NOMO-1 treated with DMSO at 0.1 percent for 48 hours (cell line): Measurements from ENCODE around the gene IP6K1.
"Not testable (repeated sequence)": the region's sequence is repeated elsewhere in the genome, so short reads cannot be mapped to it uniquely, and the experiment has no call there.

ENCODE experiments used
- DNase-seq: peaks from one replicate; lab custom pipeline; 2025; ENCODE audit not compliant: unreplicated experiment; lab: John Stamatoyannopoulos, UW

IP6K1 gene

GRCh38 chr3:49713336-49714105 is 72.8 kb downstream of the IP6K1 start:
- no peak for DNase-seq

DNA sequence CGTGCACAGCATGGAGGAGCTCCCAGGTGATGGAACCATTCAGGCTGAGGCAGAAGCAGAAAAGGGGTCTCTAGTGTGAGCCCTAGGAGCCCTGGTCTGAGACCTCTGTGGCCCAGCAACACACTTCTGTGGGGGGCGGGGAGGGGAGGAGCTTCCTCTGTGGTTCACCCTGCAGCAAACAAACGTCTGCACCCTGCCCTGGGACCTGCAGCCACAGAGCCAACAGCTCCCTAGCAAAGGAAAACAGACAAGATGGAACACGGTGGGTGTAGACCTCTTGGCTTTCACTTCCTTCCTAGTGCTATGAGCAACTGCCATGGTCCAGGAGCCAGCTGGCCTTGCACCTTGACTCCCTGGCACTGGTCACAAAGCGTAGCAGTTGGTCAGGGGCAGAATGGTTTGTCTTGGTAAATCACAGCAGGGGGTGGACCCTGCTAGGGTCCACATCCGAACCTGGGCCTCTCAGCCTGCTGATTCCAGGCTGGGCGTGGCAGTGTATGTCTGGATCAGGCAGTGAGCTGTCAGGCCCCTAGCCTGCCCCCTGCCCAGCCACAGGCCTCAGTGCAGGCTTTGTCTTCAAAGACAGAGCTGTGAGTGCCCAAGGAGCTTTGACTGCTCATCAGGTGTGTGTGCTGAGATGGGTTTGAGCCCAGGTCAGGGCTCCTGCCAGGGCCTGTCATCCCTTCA is 73.6 kb downstream of the IP6K1 start:
- DNase-seq, result peak; percentile 8

DNA sequence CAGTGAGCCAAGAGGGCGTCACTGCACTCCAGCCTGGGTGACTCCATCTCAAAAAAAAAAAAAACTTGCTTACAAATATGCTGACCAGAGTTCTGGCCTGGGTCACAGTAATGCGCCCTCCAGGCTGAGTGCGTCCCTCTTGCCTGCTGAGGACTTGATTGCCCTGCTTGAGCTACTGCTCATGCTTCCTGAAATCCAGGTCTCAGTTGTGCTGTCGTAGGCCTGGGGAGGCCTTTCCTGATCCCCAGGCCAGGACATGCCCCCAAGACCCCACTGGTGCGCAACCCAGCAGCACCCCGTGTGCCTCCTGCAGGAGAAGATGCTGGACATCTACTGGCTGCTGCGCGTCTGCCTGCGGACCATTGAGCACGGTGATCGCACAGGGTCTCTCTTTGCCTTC is 74.2 kb downstream of the IP6K1 start:
- no peak for DNase-seq

GRCh38 chr3:49711489-49711888 is 74.9 kb downstream of the IP6K1 start:
- no peak for DNase-seq

DNA sequence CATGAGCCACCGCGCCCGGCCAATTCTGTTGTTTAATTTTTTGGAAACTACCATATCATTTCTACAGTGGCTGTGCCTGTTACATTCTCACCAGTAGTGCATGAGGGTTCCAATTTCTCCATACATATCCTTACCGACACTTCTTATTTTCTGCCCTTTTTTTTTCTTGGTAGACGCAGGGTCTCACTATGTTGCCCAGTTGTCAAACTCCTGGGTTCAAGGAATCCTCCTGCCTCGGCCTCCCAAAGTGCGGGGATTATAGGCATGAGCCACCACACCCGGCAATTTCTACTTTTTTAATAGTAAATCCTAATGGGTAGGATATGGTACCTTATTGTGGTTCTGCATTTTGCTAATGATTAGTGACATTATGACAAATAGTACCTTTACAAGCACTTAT is 76.5 kb downstream of the IP6K1 start:
- DNase-seq, result no peak

- DNase-seq, result no peak
These were observed 79.2 kb downstream of the IP6K1 start for GRCh38 chr3:49707113-49707480.

- DNase-seq, result no peak
These were observed 79.8 kb downstream of the IP6K1 start for GRCh38 chr3:49706456-49707112.

DNA sequence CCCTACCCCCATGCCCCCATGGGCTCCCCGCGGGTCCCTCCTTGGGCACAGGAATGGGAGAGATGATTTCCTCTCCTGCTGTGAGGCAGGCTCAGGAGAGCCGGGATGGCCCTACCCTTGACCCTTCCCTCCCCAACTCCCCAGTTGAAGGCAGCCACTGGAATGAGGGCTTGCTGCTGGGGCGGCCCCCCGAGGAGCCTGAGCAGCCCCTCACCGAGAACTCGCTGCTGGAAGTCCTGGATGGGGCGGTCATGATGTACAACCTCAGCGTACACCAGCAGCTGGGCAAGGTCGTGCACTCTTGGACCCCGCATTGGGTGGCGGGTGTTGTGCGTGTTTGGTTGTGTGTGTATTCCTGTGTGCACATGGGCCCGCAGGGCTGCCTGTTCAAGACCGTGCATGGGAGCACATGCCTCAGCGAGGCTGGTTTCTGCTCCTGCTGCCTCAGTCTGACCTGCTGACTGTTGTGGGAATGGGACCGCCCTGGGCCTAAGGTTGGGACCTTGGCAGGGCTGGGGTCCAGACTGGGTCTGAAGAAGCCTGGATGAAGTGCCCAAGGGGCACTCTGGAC is 80.9 kb downstream of the IP6K1 start:
- DNase-seq, result no peak

GRCh38 chr3:49704629-49705028 is 81.7 kb downstream of the IP6K1 start:
- no peak for DNase-seq

DNA sequence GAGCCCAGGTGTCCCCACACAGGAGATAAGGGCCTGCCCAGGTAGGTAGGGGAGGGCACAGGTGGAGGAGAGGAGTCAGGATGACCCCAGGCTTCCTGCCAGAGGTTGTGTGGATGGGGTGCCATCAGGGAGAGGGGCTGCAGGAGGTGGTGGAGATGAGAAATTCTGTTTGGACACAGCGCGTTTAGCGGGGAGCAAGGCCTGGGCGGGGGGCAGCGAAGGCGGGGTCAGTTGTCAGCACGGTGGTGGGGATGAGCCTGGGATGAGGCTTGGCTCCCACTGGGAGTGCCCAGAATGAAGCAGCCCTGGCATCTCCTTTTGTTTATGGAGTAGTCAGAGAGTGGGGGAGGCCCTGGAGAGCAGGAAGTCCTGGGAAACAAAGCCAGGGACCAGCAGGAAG is 82.4 kb downstream of the IP6K1 start:
- DNase-seq, result no peak

DNA sequence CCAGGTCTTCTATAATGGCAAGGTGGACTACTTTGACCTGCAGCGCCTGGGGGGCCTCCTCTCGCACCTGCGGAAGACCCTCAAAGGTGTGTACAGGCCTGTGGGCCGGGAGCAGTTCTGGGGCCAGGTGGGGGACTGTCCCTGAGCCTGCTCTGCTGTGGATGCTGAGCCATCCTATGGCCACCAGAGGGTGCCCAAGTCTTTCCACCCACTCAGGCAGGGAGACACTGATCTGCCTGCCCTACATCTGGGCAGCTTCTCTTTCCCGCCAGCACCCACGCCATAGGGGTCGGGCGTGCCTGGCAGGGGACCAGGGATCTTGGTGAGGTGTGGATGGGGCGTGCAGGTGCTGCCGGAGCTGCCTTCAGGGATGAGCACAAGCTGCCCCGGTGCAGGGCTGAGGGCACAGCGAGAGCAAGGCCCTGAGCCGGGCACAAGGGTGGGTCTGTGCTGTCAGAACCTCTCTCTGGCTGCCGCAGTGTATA is 82.9 kb downstream of the IP6K1 start:
- peak; percentile 44 for DNase-seq

DNA sequence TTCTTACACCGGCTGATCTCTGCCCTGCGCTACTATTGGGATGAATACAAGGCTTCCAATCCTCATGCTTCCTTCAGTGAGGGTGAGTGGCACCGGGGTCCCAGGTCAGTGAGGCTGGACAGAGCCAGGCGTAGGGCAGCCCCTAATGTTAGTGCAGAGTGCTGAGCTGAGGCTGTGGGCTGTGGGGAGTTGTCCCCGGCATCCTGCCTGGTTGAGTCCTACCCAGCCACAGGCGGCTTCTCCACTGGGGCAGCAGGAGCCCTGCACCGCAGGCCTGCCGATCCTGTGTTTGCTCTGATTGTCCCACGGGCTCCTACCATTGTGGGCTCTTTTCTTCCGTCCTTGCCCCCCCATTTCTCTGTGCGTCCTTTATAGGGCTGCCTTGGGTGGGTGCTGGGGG is 83.7 kb downstream of the IP6K1 start:
- DNase-seq, result no peak

- no peak for DNase-seq
These were observed 84.8 kb downstream of the IP6K1 start for GRCh38 chr3:49701388-49702077.

GRCh38 chr3:49700453-49701128 is 85.8 kb downstream of the IP6K1 start:
- DNase-seq, result no peak

DNA sequence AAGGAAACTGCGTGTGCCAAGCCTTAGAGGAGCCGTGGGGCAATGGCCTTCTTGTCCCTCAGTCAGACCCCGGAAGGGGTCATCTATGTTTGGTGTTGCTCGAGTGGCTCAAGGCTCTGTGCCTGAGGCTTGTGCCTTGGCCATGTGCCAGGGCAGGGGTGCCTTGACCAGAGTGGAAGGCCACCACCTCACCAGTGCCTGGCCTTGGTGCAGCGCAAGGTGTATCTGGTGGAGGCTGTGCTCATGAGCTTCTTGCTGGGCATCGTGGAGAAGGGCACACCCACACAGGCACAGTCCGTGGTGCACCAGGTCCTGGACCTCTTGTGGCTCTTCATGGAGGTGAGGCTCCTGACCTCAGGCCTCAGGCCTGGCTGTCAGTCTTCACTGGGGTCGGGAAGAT is 86.3 kb downstream of the IP6K1 start:
- DNase-seq, result no peak

DNA sequence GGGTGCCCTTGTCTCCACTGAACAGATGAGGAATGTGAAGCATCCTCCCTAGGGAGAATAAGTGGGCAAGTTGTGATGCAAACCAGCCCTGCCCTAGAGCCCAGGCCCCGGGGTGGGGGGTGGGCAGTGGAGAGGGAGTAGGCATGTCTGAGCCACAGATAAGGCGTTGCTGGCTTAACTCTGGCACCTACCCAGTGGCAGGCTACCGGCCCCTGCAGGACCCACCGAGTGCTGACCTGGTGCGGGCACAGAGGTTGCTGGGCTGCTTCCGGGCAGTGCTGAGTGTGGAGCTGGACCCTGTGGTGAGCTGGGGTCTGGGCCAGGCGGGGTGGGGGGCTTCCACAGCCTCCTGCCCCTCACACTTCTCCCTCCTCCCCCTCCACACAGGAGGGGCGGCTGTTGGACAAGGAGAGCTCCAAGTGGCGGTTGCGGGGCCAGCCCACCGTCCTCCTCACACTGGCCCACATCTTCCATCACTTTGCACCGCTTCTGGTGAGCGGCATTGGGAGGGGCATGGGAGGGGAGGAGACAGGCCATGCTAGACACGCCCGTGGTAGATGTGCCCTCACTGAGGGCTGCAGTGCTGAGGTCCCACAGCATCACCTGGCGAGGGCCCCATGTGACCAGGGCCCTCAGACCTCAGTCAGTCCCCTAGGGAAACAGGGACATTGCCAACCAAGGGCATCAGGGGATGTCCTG is 86.9 kb downstream of the IP6K1 start:
- no peak for DNase-seq

GRCh38 chr3:49695350-49696015 is 90.9 kb downstream of the IP6K1 start:
- not testable (repeated sequence) for DNase-seq

DNA sequence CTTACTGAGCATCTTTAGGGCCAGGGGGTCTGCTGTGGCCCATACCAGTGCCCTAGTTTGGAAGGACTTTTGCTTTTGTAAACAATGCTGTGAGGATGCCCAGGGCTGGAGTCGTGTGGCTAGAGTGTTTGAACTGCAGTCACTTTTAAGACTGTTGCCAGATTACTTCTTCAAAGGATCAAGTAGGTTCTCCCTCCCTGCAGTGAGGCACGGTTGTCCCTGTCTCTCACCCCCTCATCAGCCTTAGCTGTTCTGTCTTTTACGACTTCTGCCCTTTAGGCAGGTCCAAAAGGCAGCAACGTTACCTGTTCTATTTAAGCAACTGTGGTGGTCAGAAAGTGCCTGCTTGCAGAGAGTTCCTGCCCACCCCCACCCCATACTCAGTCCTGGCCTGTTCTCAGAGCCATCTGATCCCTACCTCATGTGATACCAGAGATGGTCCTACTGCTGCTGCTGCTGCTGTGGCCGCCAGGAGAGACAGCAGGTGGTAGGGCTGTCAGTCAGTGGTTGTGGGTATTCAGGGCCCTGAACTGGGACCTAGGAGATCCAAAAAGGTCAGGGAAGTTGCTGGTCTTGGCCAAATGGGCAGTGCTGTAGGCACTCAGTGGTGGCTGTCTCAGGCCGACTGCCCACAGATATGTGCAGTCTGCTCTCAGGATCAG is 91.8 kb downstream of the IP6K1 start:
- DNase-seq, result not testable (repeated sequence)

DNA sequence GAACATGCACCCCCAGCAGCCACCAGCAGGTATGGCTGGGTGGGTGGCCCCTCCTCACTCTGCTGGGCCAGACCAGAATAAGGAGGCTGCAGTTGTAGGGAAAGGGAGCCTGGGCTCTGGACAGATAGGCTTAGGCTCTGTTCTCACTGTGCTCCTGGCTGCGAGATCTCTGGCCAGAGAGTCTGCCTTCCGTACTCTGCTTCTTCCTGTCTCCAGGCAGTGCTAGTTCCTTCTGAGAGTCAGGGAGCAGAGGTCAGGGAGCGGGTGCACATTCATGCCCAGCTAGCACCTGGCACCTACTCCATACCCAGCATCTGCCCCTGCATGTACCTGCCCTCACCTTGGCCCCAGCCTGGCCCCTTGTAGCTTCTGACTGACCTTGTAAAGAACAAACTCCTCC is 94.9 kb downstream of the IP6K1 start:
- DNase-seq, result not testable (repeated sequence)
